ENCODE results near the gene UGT2B15. TPM values are rescaled to one million over a fixed set of nuclear protein-coding genes. Genes with fewer than 3 reads are reported as not detected.
A peak's percentile ranks its signal among the peaks of the same experiment; 100 is the strongest.
"Not testable (repeated sequence)": the region's sequence is repeated elsewhere in the genome, so short reads cannot be mapped to it uniquely, and the experiment has no call there.

UGT2B15 gene
- total RNA-seq, 1 donor from 2014 or later = 4.6 TPM

- not testable (repeated sequence) for DNase-seq (ENCODE audit: low spot score)
Measured at GRCh38 chr4:68656445-68656973, 13.9 kb downstream of the UGT2B15 start.

GRCh38 chr4:68655764-68656444 is 14.5 kb downstream of the UGT2B15 start:
- DNase-seq (ENCODE audit: low spot score) = no peak

- peak; percentile 30 for DNase-seq (ENCODE audit: low spot score)
Measured at GRCh38 chr4:68654946-68655721, 15.3 kb downstream of the UGT2B15 start.

GRCh38 chr4:68651932-68652331 is 18.5 kb downstream of the UGT2B15 start:
- no peak for DNase-seq (ENCODE audit: low spot score)

GRCh38 chr4:68630371-68630770 is 40.1 kb downstream of the UGT2B15 start:
- DNase-seq (ENCODE audit: low spot score) = no peak

- DNase-seq (ENCODE audit: low spot score) = not testable (repeated sequence)
Measured at GRCh38 chr4:68622731-68623130, 47.7 kb downstream of the UGT2B15 start.

GRCh38 chr4:68617003-68617698 is 53.3 kb downstream of the UGT2B15 start:
- no peak for DNase-seq (ENCODE audit: low spot score)

GRCh38 chr4:68615699-68616422 is 54.6 kb downstream of the UGT2B15 start:
- no peak for DNase-seq (ENCODE audit: low spot score)

GRCh38 chr4:68613752-68614151 is 56.7 kb downstream of the UGT2B15 start:
- DNase-seq (ENCODE audit: low spot score) = no peak

GRCh38 chr4:68606240-68606639 is 64.2 kb downstream of the UGT2B15 start:
- DNase-seq (ENCODE audit: low spot score) = no peak

- no peak for DNase-seq (ENCODE audit: low spot score)
Measured at GRCh38 chr4:68599150-68599549, 71.3 kb downstream of the UGT2B15 start.

- no peak for DNase-seq (ENCODE audit: low spot score)
Measured at GRCh38 chr4:68597482-68597881, 73.0 kb downstream of the UGT2B15 start.

Other genes starting within 250 kb of the UGT2B15 start
- gene TMPRSS11E, start 223.2 kb downstream of the UGT2B15 start, total RNA-seq (ENCODE audit: insufficient read depth, low replicate concordance) = 5.8 TPM
- not detected for gene UGT2B17, start 94.3 kb downstream of the UGT2B15 start, total RNA-seq (ENCODE audit: insufficient read depth, low replicate concordance)
- 0.96 TPM for gene UGT2B10, start 145.3 kb upstream of the UGT2B15 start, total RNA-seq (ENCODE audit: insufficient read depth, low replicate concordance)